ENCODE measurements around the gene ANO7. TPM values are rescaled to one million over a fixed set of nuclear protein-coding genes. Genes with fewer than 3 reads are reported as not detected.

ANO7 gene
- total RNA-seq, 1 experiment from 2014 or later = 5.2 TPM

- H3K4me2 ChIP-seq (ENCODE audit: insufficient read depth, insufficient read length, low read length) = no peak overlapping the region
- H3K9me3 ChIP-seq (ENCODE audit: control insufficient read depth, low read depth, low read length) = no peaks in the 10 kb centered on the region
- TF ChIP-seq, protein P1, sequence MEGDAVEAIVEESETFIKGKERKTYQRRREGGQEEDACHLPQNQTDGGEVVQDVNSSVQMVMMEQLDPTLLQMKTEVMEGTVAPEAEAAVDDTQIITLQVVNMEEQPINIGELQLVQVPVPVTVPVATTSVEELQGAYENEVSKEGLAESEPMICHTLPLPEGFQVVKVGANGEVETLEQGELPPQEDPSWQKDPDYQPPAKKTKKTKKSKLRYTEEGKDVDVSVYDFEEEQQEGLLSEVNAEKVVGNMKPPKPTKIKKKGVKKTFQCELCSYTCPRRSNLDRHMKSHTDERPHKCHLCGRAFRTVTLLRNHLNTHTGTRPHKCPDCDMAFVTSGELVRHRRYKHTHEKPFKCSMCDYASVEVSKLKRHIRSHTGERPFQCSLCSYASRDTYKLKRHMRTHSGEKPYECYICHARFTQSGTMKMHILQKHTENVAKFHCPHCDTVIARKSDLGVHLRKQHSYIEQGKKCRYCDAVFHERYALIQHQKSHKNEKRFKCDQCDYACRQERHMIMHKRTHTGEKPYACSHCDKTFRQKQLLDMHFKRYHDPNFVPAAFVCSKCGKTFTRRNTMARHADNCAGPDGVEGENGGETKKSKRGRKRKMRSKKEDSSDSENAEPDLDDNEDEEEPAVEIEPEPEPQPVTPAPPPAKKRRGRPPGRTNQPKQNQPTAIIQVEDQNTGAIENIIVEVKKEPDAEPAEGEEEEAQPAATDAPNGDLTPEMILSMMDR (conservative IDR thresholded peaks at IDR 0.05) = 0 out of 3 replicates have a peak, but pooled peaks have one; percentile 9
- no peaks in the 10 kb centered on the region for H3K27me3 ChIP-seq (ENCODE audit: insufficient read depth, low read length)
- no peaks in the 10 kb centered on the region for H3K27me3 Mint-ChIP-seq (ENCODE audit: low read depth)
- no peak overlapping the region for H2BK12ac ChIP-seq (ENCODE audit: insufficient read length, low read depth, low read length)
- H3K36me3 Mint-ChIP-seq (ENCODE audit: insufficient read depth in 1 of 3, low read depth in 3 of 3) = peaks cover 38 to 58% (median 44%) of the 10 kb centered on the region in 3 experiments; a peak in 6 of 7 replicates
- H3K4me3 Mint-ChIP-seq = no peak overlapping the region
- no peak overlapping the region for H4K8ac ChIP-seq (replicated peaks; ENCODE audit: insufficient read length, low read depth, low read length)
- H2BK20ac ChIP-seq (ENCODE audit: low read depth, low read length, poor library complexity, severe bottlenecking) = no peak overlapping the region
- H4K20me1 ChIP-seq (ENCODE audit: control insufficient read depth, insufficient read depth, insufficient read length) = peaks cover 2% of the 10 kb centered on the region
- no peak overlapping the region for H3K4ac ChIP-seq (ENCODE audit: low read depth, low read length)
- no peak overlapping the region for H2BK5ac ChIP-seq (ENCODE audit: insufficient read length, low read length)
- no peak overlapping the region for H4K5ac ChIP-seq (ENCODE audit: insufficient read length, low read depth, low read length)
- peaks cover 24 to 36% of the 10 kb centered on the region in 2 experiments for H3K4me1 Mint-ChIP-seq
- H3K23me2 ChIP-seq (ENCODE audit: insufficient read length, low read depth, low read length, poor library complexity, severe bottlenecking) = peaks cover 3% of the 10 kb centered on the region
- H3K56ac ChIP-seq (ENCODE audit: insufficient read length, low read depth, low read length) = no peak overlapping the region
- peak; percentile 22 for DNase-seq
- no peak overlapping the region for H2AK5ac ChIP-seq (ENCODE audit: insufficient read length, low read length)
- no peaks in the 10 kb centered on the region; the same call in 1 of the 2 replicates for H3K4me1 ChIP-seq (ENCODE audit: insufficient read depth, low read length)
- no peak overlapping the region for H3T11ph ChIP-seq (ENCODE audit: low read length)
- no peak overlapping the region for H4K91ac ChIP-seq (ENCODE audit: insufficient read length, low read depth, low read length)
- H3K23ac ChIP-seq (ENCODE audit: insufficient read length, low read depth, low read length) = no peak overlapping the region
- no peak overlapping the region for H3K18ac ChIP-seq (ENCODE audit: insufficient read length, low read depth, low read length)
- H3K79me1 ChIP-seq (ENCODE audit: insufficient read depth, low read depth, low read length, poor library complexity, severe bottlenecking) = peaks cover 8% of the 10 kb centered on the region
- H3K14ac ChIP-seq (ENCODE audit: insufficient read depth, low read length) = no peak overlapping the region
- no peak overlapping the region for H2AFZ ChIP-seq (ENCODE audit: low read length)
- no CpG with 5 or more reads among the region's 12 CpGs for WGBS (ENCODE audit: extremely low coverage, insufficient read length, low lambda C conversion rate)
- H3K27ac ChIP-seq (ENCODE audit: insufficient read length, low read depth, low read length) = no peak overlapping the region
- peaks cover 15% of the 10 kb centered on the region; the same call in 1 of the 2 replicates for H3K79me2 ChIP-seq (ENCODE audit: insufficient read depth, low read length)
- no peaks in the 10 kb centered on the region for H3K9me3 Mint-ChIP-seq
- no peak overlapping the region for H2BK120ac ChIP-seq (ENCODE audit: low read depth, low read length, poor library complexity, severe bottlenecking)
- H3K27ac Mint-ChIP-seq = peak overlapping the region; percentile 49 to 70 (median 52); a peak in 5 of 7 replicates
- H3K9ac ChIP-seq (ENCODE audit: extremely low read depth, insufficient read length, low read length) = no peak overlapping the region
- H2BK15ac ChIP-seq (ENCODE audit: low read depth, low read length) = no peak overlapping the region
These were observed 79.0 kb downstream of the ANO7 start for GRCh38 chr2:241267249-241268067.
